Measurements from ENCODE around the gene NTN4.
"Not testable (repeated sequence)": the region's sequence is repeated elsewhere in the genome, so short reads cannot be mapped to it uniquely, and the experiment has no call there.

The NTN4 gene

DNA sequence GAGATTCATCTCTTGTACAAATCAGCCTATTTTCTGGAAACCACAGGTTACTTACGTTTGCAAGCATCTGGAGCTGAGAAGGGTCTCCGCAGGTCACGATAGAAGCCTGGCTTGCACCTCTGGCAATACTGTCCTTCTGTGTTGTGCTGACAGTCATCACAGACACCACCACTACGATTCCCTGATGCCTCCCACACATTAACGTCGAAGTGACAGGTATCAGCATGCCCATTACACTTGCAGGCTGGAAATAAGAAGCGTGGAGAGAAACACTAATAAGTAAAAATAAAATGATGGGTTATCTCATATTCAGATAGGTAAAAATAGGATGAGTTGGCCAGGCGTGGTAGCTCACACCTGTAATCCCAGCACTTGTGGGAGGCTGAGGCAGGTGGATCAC is 80.2 kb downstream of the NTN4 start:
- DNase-seq (ENCODE audit: low read depth, low spot score) = no peak

DNA sequence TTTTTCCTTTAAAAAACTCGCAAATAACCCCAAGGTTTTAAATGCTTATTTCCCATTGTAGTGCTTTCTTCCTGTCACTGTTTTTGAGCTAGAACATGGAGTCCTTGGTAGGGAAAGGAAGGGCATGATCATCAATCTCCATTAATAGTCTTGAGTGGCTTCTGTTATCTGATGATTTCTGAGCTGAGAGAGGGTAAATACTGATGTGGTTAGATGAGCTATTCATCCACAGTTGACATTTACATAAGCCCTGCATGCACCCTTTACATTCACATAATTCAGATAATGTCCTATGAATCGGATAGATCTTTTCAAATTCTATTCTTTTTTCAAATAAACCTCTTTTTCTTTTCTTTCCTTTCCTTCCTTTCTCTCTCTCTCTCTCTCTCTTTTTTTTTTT is 81.4 kb downstream of the NTN4 start:
- no peak for DNase-seq (ENCODE audit: low read depth, low spot score)

DNA sequence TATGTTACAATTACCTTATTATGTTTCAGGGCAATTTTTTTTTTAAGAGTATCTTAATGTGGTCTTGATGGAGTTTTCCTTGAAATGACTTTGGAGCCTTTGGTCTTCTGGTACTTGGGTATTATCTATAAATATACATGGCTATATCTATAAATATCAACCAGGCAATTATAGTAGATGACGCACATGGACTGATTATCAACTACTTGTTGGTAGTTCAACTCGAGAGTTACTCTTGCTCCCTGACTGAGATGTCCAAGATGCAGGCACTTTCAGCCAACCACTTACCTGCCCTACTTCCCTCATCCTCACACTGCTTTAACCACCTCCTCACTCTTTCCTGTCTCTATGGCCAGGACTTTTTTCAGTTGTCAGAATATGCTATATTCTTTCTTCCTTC is 85.4 kb downstream of the NTN4 start:
- no peak for DNase-seq (ENCODE audit: low read depth, low spot score)

DNA sequence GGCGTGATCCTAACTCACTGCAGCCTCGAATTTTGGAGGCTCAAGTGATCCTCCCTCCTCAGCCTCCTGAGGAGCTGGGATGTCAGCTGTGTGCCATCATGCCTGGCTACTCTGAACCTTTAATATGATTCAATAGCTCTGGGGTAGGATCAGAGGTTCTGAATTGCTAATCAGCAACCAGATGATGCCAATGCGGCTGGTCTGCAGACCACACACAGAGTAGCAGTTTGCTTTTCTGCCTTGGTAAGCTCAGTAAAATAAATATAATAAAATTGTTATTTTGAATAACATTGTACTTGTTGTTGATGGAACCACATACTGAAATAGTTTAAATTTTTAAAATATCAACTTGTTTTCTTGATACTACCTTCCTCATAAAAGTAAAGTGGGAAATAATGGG is 86.6 kb downstream of the NTN4 start:
- DNase-seq (ENCODE audit: low read depth, low spot score) = no peak

DNA sequence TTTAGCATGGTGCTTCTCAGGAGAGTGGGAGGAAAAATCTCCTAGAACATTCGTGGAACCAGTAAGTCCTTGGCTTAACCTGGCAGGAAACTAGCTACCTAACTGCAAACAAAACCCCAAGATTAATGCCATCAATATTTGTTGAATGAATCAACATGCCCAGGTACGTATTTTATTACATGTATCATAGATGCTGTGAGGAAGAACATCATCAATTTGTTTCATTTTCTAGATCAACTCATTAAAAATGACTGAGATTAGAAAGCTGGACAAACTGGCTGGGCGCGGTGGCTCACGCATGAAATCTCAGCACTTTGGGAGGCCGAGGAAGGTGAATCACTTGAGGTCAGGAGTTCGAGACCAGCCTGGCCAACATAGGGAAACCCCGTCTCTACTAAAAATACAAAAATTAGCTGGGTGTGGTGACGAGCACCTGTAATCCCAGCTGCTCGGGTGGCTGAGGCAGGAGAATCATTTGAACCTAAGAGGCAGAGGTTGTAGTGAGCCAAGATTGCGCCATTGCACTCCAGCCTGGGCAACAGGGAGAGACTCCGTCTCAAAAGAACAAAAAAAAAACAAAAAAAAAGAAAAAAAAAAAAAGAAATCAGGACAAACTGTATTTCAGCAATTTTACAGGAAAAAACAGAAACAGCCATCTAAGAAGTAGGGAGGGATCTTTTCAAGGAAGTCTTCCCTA is 88.7 kb downstream of the NTN4 start:
- no peak for DNase-seq (ENCODE audit: low read depth, low spot score)

DNA sequence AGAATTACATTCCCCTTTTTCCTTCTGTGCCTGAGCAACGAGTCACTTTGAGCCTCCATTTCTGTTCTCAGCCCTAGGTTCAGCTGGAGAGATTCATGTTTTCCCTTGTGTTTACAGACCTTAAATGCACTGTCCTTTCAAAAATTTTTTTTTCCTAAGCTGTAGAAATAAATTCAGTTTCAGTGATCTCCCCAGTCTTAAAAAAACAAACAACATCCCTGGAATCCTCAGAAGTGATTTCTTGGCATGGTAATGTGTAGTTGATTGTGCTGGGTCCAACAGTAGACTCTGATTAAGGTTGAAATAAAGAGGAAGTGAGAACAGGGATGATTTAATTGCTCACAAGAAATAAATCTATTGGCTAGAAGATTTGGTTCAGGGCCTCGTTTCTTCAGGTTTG is 89.3 kb downstream of the NTN4 start:
- no peak for DNase-seq (ENCODE audit: low read depth, low spot score)

DNA sequence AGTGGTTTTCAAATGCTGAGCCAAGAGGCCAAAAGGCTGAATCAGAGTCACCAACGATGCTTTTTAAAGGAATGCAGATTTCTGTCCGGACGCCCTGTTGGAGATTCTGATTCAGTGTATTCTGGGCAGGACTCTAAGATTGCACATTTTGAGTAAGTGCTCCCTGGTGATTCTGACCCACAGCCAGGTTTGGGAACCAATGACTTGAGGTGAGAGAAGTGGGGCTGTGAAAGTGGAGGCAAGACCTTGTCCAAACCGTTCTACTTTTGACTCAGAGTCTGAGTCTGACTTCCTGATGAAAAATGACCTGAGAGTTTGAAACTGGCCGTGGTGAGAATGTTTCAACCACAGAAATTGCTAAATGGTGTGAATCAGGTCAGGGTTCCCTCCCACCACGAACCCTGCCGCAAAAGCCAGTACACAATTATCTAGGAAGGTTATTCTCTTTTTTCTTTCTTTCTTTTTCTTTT is 90.2 kb downstream of the NTN4 start:
- no peak for DNase-seq (ENCODE audit: low read depth, low spot score)

DNA sequence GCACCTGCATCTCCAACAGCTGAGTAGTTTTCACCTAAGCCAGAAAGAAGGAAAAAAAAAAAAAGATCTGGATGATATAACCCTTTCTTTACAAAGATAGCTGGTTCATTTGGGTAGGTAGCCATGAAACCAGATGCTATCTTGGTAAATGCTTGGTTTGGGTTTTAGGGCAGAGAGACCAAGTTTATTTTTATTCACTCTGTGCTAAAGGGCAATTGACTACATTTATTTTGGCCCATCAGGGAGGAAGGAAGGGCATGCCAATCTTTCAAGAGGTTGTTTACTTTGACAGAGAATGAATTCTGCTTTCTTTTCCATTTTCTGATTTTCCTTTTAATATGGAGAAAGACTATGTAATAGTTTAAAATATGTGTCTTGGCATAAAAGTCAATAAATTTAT is 91.0 kb downstream of the NTN4 start:
- no peak for DNase-seq (ENCODE audit: low read depth, low spot score)

DNA sequence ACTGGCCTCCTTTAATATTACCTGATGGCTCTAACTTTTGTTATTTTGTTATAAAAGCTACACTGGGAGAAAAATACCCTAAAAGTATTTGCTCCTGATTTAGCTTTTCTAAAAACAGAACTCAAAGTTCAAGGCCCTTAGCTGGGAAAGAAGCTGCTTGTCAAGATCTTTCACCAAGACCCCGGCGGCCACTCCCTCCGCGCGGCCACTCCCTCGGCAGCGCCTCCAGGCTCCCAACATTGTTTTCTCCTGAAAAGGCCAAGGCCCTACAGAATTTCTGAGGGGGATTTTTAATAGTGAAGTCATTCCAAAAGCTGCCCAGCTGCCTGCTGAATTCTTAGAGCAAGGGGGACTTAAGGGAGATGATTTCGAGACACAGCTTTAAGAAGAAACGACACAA is 96.4 kb downstream of the NTN4 start:
- DNase-seq (ENCODE audit: low read depth, low spot score) = no peak

DNA sequence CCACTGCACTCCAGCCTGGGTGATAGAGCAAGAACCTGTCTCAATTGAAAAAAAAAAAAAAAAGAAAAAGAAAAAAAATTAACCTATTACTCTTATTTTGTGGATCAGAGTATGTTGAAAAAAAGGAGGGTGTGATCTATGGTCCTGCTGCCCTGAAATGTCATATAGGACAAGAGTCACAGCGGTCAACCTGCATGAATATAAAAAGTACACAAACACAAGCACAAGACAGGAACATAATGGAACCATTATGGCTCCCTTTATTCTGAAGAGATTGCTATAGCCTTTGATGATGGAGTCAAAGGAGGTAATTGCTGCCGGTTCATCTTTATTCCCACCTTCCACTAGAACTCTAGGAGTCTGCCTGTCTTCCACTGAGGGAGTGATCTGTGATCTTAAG is 96.9 kb downstream of the NTN4 start:
- DNase-seq (ENCODE audit: low read depth, low spot score) = no peak

DNA sequence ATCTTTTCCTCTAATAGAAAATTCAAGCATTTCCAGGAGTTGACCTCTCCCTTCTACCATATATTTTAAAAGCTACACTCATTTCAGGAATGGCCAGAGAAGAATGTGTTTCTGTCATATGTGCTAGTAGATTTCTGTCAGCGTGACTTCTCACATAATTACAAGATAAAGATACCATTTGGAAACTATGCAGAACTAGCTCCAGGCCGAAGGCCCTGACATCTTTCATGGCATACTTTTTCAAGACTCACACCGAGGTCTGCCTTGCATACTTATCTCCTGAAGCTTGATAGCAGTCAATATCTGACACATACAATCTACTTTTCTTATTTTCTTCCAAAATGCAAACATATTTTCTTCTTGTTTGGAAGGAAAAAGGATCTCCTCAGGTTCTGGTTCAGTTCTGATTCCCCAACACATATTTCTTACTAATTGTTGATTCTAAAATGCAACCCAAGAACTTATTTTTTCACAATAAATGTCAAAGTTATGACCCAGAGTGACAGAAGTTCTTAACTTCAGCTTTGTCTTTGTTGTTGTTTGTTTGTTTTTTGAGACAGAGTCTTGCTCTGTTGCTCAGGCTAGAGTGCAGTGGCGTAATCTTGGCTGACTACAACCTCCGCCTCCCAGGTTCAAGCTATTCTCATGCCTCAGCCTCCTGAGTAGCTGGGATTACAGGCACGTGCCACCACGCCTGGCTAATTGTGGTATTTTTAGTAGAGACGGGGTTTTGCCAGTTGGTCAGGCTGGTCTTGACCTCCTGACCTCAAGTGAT is 99.5 kb downstream of the NTN4 start:
- DNase-seq (ENCODE audit: low read depth, low spot score) = no peak

DNA sequence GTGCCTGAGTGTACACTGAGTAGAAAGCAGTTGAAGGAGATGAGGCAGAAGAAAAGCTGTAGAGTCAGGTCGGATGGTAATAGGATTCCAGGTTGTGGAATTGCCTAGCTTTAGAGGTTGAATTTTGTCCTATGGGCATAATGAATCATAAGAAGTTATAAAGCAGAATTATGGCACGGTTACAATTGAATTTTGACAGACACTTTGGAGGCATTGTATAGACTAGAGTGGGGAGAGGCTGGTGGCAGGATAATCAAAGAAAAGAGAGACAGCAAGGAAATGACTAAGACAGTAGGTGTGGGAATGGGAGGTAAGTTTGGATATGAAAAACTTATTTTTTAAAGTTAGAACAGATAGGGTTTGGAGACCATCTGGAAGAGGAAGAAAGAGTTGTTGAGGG is 102.6 kb downstream of the NTN4 start:
- no peak for DNase-seq (ENCODE audit: low read depth, low spot score)

DNA sequence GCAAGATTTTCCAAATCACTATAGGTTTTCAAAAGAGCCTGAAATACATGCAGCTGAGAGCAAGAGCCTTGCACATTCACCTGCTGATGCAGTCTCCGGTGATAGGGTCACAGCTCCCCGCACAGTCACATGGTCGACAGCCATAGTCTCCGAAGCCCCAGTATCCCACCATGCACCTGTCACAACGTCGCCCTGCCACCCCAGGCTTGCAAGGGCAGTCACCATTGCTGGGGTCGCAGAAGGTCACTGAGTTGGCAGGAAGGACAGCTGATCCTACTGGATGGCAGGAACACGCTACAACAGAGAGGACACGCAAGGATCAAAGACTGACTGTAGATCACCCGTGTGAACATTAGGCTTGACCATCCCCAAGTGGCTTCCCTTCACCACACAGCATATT is 107.1 kb downstream of the NTN4 start:
- no peak for DNase-seq (ENCODE audit: low read depth, low spot score)

DNA sequence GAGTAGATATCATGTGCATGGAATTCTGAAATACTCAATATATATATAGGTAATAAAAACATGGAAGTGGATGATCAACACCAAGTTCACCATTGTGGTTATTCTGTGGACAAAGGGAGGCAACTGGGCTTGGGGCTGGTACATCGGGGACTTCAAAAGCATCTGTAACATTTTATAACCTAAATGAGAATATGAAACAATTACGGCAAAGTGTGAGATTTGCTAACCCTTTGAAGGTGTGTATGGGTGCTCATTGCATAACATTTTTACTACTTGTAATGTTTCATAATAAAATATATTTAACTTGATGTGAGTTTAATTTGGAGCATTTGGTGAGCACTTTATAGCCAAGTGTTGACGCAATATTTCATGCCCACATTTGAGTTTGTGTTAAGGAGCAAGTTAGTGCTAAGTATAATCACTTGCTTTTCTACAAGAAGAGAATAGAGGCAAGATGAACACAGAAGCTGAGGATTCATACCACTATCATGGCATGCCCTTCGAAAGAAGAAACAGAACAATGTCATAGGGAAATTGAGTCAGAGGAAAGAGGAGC is 109.3 kb downstream of the NTN4 start:
- no peak for DNase-seq (ENCODE audit: low read depth, low spot score)

DNA sequence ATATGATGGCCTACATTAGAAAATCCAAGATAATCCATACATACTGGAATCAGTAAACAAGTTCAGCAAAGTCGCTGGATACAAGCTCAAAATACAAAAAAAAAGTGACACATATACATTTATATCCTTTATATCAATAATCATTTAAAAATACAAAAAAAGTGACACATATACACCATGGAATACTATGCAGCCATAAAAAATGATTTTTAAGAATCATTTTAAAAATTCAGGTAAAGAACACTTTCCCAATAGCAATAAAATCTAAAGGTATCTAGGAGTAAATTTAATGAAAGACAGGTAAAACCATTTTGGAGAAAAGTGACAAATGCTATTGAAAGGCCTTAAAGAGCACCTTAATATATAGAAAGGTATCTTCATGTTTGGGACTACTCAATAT is 111.9 kb downstream of the NTN4 start:
- DNase-seq (ENCODE audit: low read depth, low spot score) = no peak

DNA sequence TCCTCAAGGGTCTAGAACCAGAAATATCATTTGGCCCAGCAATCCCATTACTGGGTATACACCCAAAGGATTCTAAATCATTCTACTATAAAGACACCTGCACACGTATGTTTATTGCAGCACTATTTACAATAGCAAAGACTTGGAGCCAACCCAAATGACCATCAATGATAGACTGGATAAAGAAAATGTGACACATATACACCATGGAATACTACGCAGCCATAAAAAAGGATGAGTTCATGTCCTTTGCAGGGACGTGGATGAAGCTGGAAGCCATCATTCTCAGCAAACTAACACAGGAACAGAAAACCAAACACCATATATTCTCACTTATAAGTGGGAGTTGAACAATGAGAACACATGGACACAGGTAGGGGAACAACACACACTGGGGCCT is 112.8 kb downstream of the NTN4 start:
- DNase-seq (ENCODE audit: low read depth, low spot score) = not testable (repeated sequence)

DNA sequence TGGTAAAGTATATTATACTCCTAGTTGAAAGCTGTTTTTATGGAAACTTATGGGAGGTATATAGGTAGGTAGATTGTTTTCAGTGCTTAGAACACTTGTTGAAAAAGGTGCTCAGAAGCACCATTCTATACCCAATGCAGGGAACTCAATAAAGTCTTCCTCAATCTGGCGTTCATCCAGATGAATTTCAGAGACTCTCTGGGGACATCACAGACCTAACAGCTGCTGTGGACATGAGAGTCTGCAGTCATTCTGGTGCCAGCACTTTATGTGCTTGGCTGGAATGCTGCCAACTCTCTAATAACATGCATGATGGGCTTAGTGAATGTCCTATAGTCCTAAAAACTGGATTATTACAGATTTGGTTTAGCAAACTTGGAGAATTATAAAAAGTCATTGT is 115.9 kb downstream of the NTN4 start:
- no peak for DNase-seq (ENCODE audit: low read depth, low spot score)

DNA sequence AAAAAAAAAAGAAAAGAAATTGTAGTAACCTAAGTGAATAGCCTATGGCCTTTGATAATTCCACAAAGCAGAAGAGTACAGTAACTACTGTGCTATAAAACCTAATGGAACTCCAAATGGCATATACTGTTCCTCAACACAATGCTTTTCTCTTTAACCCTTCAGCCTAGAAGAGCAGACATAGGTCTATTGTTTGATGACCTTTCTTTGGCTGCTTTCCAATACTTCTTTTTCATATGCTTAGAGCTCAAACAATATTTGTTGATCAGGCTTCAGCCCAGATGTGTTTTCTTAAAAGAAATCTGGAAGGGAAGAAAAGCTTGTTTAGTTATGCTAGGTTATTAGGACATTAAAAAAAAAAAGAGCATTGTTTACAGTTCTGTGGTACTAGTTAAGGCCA is 116.4 kb downstream of the NTN4 start:
- DNase-seq (ENCODE audit: low read depth, low spot score) = no peak

DNA sequence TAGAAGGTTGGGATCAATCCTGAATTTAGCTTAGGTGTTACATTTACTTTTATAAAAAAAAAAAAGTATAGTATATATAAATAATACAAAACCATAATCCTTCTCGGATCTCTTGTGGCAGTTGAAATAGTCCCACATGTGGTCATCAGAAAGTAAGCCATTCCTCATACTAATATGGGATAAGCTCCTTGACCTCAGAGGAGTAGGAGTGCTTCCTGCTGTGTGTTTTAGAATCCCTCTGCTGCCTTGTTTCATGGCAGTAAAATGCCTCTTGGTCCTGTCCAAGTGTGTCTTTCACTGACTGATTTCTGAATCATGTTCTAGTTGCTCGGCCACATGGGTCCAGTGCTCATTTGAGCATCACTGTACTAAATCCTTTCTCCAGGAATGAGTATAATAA is 117.0 kb downstream of the NTN4 start:
- DNase-seq (ENCODE audit: low read depth, low spot score) = no peak

DNA sequence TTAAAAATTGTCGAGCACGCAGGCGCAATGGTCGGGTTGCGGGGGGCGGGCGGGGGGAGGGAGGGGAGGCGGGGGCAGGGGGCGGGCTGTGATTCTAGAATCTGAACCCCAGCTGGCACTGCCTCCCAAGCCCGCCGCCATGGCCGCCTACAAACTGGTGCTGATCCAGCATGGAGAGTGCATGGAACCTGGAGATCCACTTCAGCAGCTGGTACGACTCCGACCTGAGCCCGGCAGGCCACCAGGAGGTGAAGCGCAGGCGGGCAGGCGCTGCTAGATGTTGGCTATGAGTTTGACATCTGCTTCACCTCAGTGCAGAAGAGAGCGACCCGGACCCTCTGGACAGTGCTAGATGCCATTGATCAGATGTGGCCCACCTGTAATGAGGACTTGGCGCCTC is 118.4 kb downstream of the NTN4 start:
- DNase-seq (ENCODE audit: low read depth, low spot score) = no peak

DNA sequence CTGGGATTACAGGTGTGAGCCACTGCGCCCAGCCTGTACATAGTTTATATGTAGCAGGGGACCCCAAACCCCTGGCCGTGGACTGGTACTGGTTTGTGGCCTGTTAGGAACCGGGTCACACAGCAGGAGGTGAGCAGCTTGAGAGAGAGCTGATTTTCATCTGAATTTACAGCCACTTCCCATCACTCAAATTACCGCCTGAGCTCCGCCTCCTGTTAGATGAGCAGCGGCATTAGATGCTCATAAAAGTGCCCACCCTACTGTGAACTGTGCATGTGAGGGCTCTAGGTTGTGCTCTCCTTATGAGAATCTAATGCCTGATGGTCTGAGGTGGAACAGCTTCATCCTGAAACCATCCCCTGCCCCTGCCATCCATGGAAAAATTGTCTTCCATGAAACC is 119.3 kb downstream of the NTN4 start:
- DNase-seq (ENCODE audit: low read depth, low spot score) = no peak

DNA sequence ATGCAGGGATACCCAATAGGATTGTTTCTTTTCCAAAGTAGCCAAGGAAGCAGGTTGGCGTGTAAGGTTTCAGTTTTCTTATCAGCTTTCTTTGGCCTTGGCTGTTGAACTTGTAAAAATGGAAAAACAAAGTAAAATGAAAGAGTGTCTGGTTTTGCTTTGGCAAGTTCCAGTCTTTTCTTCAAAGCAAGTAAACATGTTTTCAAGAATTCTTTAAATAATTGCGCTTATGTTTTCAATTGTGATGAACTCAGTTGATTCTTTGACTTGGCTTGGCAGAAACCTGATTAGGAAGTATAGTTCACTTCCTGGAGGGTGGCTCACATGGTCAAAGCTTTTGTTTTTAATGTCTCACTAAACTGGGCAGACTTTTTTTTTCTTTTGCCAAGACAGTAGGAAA is 127.0 kb downstream of the NTN4 start:
- no peak for DNase-seq (ENCODE audit: low read depth, low spot score)

DNA sequence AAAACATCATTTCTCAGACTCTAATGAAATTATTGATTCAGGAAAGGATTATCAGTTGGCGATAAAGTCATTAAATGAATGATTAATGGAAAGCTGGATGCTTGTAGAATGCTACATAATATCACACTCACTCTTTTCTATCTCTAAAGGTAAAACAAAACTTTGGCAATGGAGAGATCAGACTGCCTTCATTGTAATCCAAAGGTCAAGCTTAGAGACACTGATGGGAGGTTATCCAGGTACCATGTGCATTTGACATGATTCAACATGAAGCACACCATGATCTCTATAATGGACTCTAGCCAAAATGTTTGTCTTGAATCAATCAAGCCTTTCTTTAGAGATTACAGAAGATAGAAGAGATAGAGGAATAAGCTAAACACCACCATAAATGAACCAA is 129.2 kb downstream of the NTN4 start:
- no peak for DNase-seq (ENCODE audit: low read depth, low spot score)
